K562 (cell line): ENCODE results near the gene SLC38A2. TPM values are rescaled to one million over a fixed set of nuclear protein-coding genes. Genes with fewer than 3 reads are reported as not detected.

ENCODE experiments used
- BCOR ChIP-seq: fragments of 450-650 bp; IDR thresholded peaks from 2 replicates; pipeline ENCODE4 v1.6.1; 2016
- IRF1 ChIP-seq: sonication (generic); formaldehyde crosslinking; IDR thresholded peaks from 2 replicates; pipeline ENCODE4 v1.8.0; 2022; ENCODE audit warnings: missing genetic modification reagents, mild to moderate bottlenecking, borderline replicate concordance
- MCM3 ChIP-seq: fragments of 450-650 bp; IDR thresholded peaks from 2 replicates; pipeline ENCODE4 v1.6.1; 2016
- MYBL2 ChIP-seq, 2 experiments: fragments of 450-650 bp in 1 of 2; sonication (generic) in 1 of 2; formaldehyde crosslinking in 1 of 2; IDR thresholded peaks; 2 replicates each; pipeline versions ENCODE4 v1.6.1 to v1.8.1; 2017 to 2022; ENCODE audit warnings: borderline replicate concordance in 1 of 2, inconsistent platforms in 1 of 2, low read depth in 1 of 2, mild to moderate bottlenecking in 1 of 2, missing genetic modification reagents in 1 of 2, moderate library complexity in 1 of 2
- NR0B1 ChIP-seq: fragments of 450-650 bp; IDR thresholded peaks from one replicate; pipeline ENCODE4 v1.6.1; 2018; ENCODE audit warnings: mild to moderate bottlenecking, moderate library complexity; ENCODE audit not compliant: partially characterized antibody
- NR2C2 ChIP-seq, 2 experiments: fragments of 200-800 bp in 1 of 2; sonication (Bioruptor generic) in 1 of 2; sonication (generic) in 1 of 2; formaldehyde crosslinking in 1 of 2; IDR thresholded peaks; 2 replicates each; pipeline versions ENCODE4 v1.6.1 to v1.8.0; 2016 to 2022; ENCODE audit warnings: mild to moderate bottlenecking in 1 of 2, missing compliant biosample characterization in 1 of 2, missing genetic modification characterization in 1 of 2, missing genetic modification reagents in 1 of 2
- RBM34 ChIP-seq: fragments of 200-400 bp; formaldehyde crosslinking; IDR thresholded peaks from 2 replicates; pipeline ENCODE4 v1.6.1; 2018; ENCODE audit warnings: low read length, borderline replicate concordance; ENCODE audit not compliant: insufficient read depth
- RNF2 ChIP-seq: sonication (generic); IDR thresholded peaks from 2 replicates; pipeline ENCODE4 v1.6.1; 2016
- SMAD2 ChIP-seq: fragments of 150-350 bp; IDR thresholded peaks from 2 replicates; pipeline ENCODE4 v1.6.1; 2014; ENCODE audit warnings: low read depth, mild to moderate bottlenecking, low read length
- SUPT5H ChIP-seq: fragments of 450-650 bp; IDR thresholded peaks from 2 replicates; pipeline ENCODE4 v1.6.1; 2016
- ZFP36 ChIP-seq: fragments of 150-350 bp; IDR thresholded peaks from 2 replicates; pipeline ENCODE4 v1.6.1; 2018; ENCODE audit warnings: low read length, low read depth; ENCODE audit not compliant: partially characterized antibody
- ZNF217 ChIP-seq: sonication (generic); formaldehyde crosslinking; IDR thresholded peaks from 2 replicates; pipeline ENCODE4 v1.8.0; 2022; ENCODE audit warnings: mild to moderate bottlenecking, missing genetic modification reagents
- ZNF263 ChIP-seq: sonication (generic); formaldehyde crosslinking; IDR thresholded peaks from 2 replicates; pipeline ENCODE4 v1.8.0; 2022; ENCODE audit warnings: mild to moderate bottlenecking, missing genetic modification reagents, borderline replicate concordance
- ZNF274 ChIP-seq: IDR thresholded peaks from 2 replicates; pipeline ENCODE4 v1.6.1; 2011; ENCODE audit warnings: low read depth, mild to moderate bottlenecking, low read length, moderate library complexity, borderline replicate concordance
- ZNF696 ChIP-seq: fragments of 250-450 bp; sonication (Bioruptor Pico); conservative IDR thresholded peaks from 2 replicates; pipeline ENCODE4 v1.4.0; 2020; ENCODE audit warnings: mild to moderate bottlenecking, moderate library complexity
- ZNF778 ChIP-seq: fragments of 450-650 bp; formaldehyde crosslinking; IDR thresholded peaks from 2 replicates; pipeline ENCODE4 v1.4.0; 2020; ENCODE audit warnings: mild to moderate bottlenecking, moderate library complexity
- ZZZ3 ChIP-seq: fragments of 450-650 bp; IDR thresholded peaks from 2 replicates; pipeline ENCODE4 v1.6.1; 2016; ENCODE audit warnings: antibody characterized with exemption, mild to moderate bottlenecking, moderate library complexity
- polyA plus RNA-seq, 8 experiments: library from polyadenylated mRNA; depleted of rRNA in 4 of 8; stranded (reverse) in 5 of 8; unstranded in 3 of 8; fragments of >200 nt; fragmentation: Nextera tagmentation in 2 of 8; fragmentation: Illumina TruSeq in 1 of 8; extraction: Ambion mirVana in 2 of 8; extraction: Trizol in 1 of 8; gene quantifications; 2 replicates each; pipeline versions ENCODE4 v1.2.1 to v1.2.3, GENCODE V29; 2011 to 2014; ENCODE audit warnings: inconsistent platforms in 1 of 8, missing spikeins in 1 of 8
- total RNA-seq, 7 experiments: library from RNA; depleted of rRNA in 6 of 7; stranded (reverse); fragments of >200 nt in 6 of 7; fragmentation: Illumina TruSeq in 2 of 7; extraction: Trizol in 2 of 7; gene quantifications; 2 replicates each; pipeline versions ENCODE4 v1.2.1 to v1.2.3, GENCODE V29; 2011 to 2021; ENCODE audit warnings: low replicate concordance in 1 of 7
- TF ChIP-seq, protein P1 (sequence below), 3 experiments: fragments of 200-800 bp in 1 of 3; sonication (Bioruptor generic) in 1 of 3; sonication (generic) in 1 of 3; formaldehyde crosslinking in 1 of 3; IDR thresholded peaks; 2 replicates each; pipeline versions ENCODE4 v1.6.1 to v1.8.0; 2016 to 2022; ENCODE audit warnings: mild to moderate bottlenecking in 2 of 3, missing compliant biosample characterization in 2 of 3, missing genetic modification characterization in 2 of 3, missing genetic modification reagents in 1 of 3
- TF ChIP-seq, protein P2 (sequence below): fragments of 250-450 bp; sonication (Bioruptor Pico); IDR thresholded peaks from 2 replicates; pipeline ENCODE4 v1.4.0; 2020; ENCODE audit warnings: borderline replicate concordance
- TF ChIP-seq, protein P3 (sequence below): fragments of 250-450 bp; sonication (Bioruptor Pico); IDR thresholded peaks from 2 replicates; pipeline ENCODE4 v1.8.0; 2022; ENCODE audit warnings: inconsistent platforms, mild to moderate bottlenecking, moderate library complexity, borderline replicate concordance

SLC38A2 gene
- total and polyA plus RNA-seq, 9 of the 15 experiments (the other 6 are each of a cell fraction or from before 2014, with no cell fraction given), result 98.7 to 292 (median 143) TPM

- no peak for TF ChIP-seq IRF1
- no peak for TF ChIP-seq ZNF274
- TF ChIP-seq, protein P1, sequence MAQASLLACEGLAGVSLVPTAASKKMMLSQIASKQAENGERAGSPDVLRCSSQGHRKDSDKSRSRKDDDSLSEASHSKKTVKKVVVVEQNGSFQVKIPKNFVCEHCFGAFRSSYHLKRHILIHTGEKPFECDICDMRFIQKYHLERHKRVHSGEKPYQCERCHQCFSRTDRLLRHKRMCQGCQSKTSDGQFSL (CRISPR knock-in tag; IDR thresholded peaks at IDR 0.05), result no peak
- TF ChIP-seq, protein P1 (tag; IDR thresholded peaks at IDR 0.05), result no peak
- TF ChIP-seq, protein P2, sequence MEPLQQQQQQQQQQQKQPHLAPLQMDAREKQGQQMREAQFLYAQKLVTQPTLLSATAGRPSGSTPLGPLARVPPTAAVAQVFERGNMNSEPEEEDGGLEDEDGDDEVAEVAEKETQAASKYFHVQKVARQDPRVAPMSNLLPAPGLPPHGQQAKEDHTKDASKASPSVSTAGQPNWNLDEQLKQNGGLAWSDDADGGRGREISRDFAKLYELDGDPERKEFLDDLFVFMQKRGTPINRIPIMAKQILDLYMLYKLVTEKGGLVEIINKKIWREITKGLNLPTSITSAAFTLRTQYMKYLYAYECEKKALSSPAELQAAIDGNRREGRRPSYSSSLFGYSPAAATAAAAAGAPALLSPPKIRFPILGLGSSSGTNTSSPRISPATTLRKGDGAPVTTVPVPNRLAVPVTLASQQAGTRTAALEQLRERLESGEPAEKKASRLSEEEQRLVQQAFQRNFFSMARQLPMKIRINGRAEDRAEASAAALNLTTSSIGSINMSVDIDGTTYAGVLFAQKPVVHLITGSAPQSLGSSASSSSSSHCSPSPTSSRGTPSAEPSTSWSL (CRISPR knock-in tag), result no peak
- TF ChIP-seq ZFP36, result no peak
- peak; percentile 54 for TF ChIP-seq BCOR
- peak; percentile 99 for TF ChIP-seq SUPT5H
- no peak for TF ChIP-seq SMAD2
- no peak for TF ChIP-seq ZNF263
- no peak for TF ChIP-seq NR0B1
- TF ChIP-seq NR2C2 (CRISPR knock-in tag; IDR thresholded peaks at IDR 0.05), result no peak
- TF ChIP-seq NR2C2 (tag; IDR thresholded peaks at IDR 0.05), result no peak
- TF ChIP-seq ZNF778 (CRISPR knock-in tag), result no peak
- peak; percentile 67; the same call in 1 of the 2 replicates for TF ChIP-seq RNF2
- TF ChIP-seq ZNF696 (CRISPR knock-in tag), result no peak
- TF ChIP-seq, protein P3, sequence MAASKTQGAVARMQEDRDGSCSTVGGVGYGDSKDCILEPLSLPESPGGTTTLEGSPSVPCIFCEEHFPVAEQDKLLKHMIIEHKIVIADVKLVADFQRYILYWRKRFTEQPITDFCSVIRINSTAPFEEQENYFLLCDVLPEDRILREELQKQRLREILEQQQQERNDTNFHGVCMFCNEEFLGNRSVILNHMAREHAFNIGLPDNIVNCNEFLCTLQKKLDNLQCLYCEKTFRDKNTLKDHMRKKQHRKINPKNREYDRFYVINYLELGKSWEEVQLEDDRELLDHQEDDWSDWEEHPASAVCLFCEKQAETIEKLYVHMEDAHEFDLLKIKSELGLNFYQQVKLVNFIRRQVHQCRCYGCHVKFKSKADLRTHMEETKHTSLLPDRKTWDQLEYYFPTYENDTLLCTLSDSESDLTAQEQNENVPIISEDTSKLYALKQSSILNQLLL (CRISPR knock-in tag), result no peak
- TF ChIP-seq ZNF217 (CRISPR knock-in tag), result no peak
- TF ChIP-seq MYBL2 (IDR thresholded peaks at IDR 0.05; ENCODE audit: low read depth), result no peak
- no peak for TF ChIP-seq MYBL2 (CRISPR knock-in tag; IDR thresholded peaks at IDR 0.05; ENCODE audit: borderline replicate concordance)
- no peak for TF ChIP-seq ZZZ3
- no peak for TF ChIP-seq RBM34
- TF ChIP-seq MCM3, result no peak
These were observed at the start of gene SLC38A2 (continued) for GRCh38 chr12:46372544-46373300.
